HG02840 (cell line): ENCODE measurements around the gene SERINC5.
"Not testable (repeated sequence)": the region's sequence is repeated elsewhere in the genome, so short reads cannot be mapped to it uniquely, and the experiment has no call there.

Experiments
- ATAC-seq: cut with Tn5 transposase; IDR thresholded peaks from one replicate; pipeline ENCODE4 v1.9.1; 2021; ENCODE audit warnings: mild to moderate bottlenecking, moderate library complexity, moderate number of reproducible peaks; ENCODE audit not compliant: unreplicated experiment, low FRiP score

SERINC5 gene

GRCh38 chr5:80181618-80182211 is 74.1 kb downstream of the SERINC5 start:
- ATAC-seq: no peak

GRCh38 chr5:80177236-80177635 is 78.6 kb downstream of the SERINC5 start:
- no peak for ATAC-seq

GRCh38 chr5:80175337-80175736 is 80.5 kb downstream of the SERINC5 start:
- no peak for ATAC-seq

GRCh38 chr5:80174790-80175189 is 81.1 kb downstream of the SERINC5 start:
- no peak for ATAC-seq

GRCh38 chr5:80172067-80172695 is 83.7 kb downstream of the SERINC5 start:
- ATAC-seq: no peak

GRCh38 chr5:80170117-80170535 is 85.7 kb downstream of the SERINC5 start:
- ATAC-seq: no peak

- ATAC-seq: no peak
These were observed 87.3 kb downstream of the SERINC5 start for GRCh38 chr5:80168388-80169028.

- no peak for ATAC-seq
These were observed 90.4 kb downstream of the SERINC5 start for GRCh38 chr5:80165452-80165851.

- no peak for ATAC-seq
These were observed 94.7 kb downstream of the SERINC5 start for GRCh38 chr5:80161165-80161564.

- ATAC-seq: no peak
These were observed 95.6 kb downstream of the SERINC5 start for GRCh38 chr5:80160242-80160641.

- no peak for ATAC-seq
These were observed 96.6 kb downstream of the SERINC5 start for GRCh38 chr5:80159133-80159815.

- ATAC-seq: no peak
These were observed 99.7 kb downstream of the SERINC5 start for GRCh38 chr5:80156156-80156555.

GRCh38 chr5:80154749-80155148 is 101.1 kb downstream of the SERINC5 start:
- no peak for ATAC-seq

GRCh38 chr5:80154289-80154688 is 101.6 kb downstream of the SERINC5 start:
- ATAC-seq: not testable (repeated sequence)

GRCh38 chr5:80153586-80154126 is 102.2 kb downstream of the SERINC5 start:
- no peak for ATAC-seq

GRCh38 chr5:80152778-80153177 is 103.1 kb downstream of the SERINC5 start:
- ATAC-seq: no peak

GRCh38 chr5:80151890-80152289 is 104.0 kb downstream of the SERINC5 start:
- no peak for ATAC-seq

GRCh38 chr5:80150731-80151130 is 105.1 kb downstream of the SERINC5 start:
- ATAC-seq: no peak

- ATAC-seq: no peak
These were observed 106.7 kb downstream of the SERINC5 start for GRCh38 chr5:80149161-80149609.

- no peak for ATAC-seq
These were observed 108.6 kb downstream of the SERINC5 start for GRCh38 chr5:80147119-80147815.
